SK-N-SH (cell line): ENCODE data around the gene HIPK2. TPM values are rescaled to one million over a fixed set of nuclear protein-coding genes. Genes with fewer than 3 reads are reported as not detected.

Experiments
- CTCF ChIA-PET: fragments of 300-600, 350-600 bp; formaldehyde crosslinking; extraction: SDS; loops from one replicate; lab custom pipeline; 2021; lab: Yijun Ruan, JAX
- POLR2A ChIA-PET: fragments of 350-600 bp; sonication (Branson Sonifier 250); formaldehyde crosslinking; extraction: SDS; loops from one replicate; lab custom pipeline; 2020; ENCODE audit warnings: antibody characterized with exemption, inconsistent platforms; lab: Yijun Ruan, JAX
- DNase-seq: peaks from one replicate; pipeline ENCODE4 v3.0.0; 2012
- H2AFZ ChIP-seq: fragments of 200-600 bp; sonication (generic); 2 replicates; pipeline ENCODE4 v1.8.1; 2016; ENCODE audit warnings: antibody characterized with exemption, mild to moderate bottlenecking, low read depth
- H3F3A ChIP-seq: fragments of 200-600 bp; sonication (generic); replicated peaks from 2 replicates; pipeline ENCODE3; 2016; ENCODE audit warnings: antibody characterized with exemption, mild to moderate bottlenecking; ENCODE audit not compliant: insufficient read depth
- H3K27ac ChIP-seq, 2 experiments: fragments of 200-500 bp in 1 of 2; fragments of 200-600 bp in 1 of 2; sonication (Bioruptor generic) in 1 of 2; sonication (generic), shearing (Covaris generic) in 1 of 2; 2 replicates each; pipeline versions ENCODE4 v1.5.1 to v1.6.1; 2014 to 2016; ENCODE audit warnings: low read depth in 2 of 2, inconsistent platforms in 1 of 2, low read length in 1 of 2, mild to moderate bottlenecking in 1 of 2, mixed read lengths in 1 of 2
- H3K27me3 ChIP-seq: fragments of 200-600 bp; sonication (generic), shearing (Covaris generic); 2 replicates; pipeline ENCODE4 v1.6.1; 2016; ENCODE audit warnings: mixed run types; ENCODE audit not compliant: insufficient read depth
- H3K36me3 ChIP-seq, 2 experiments: fragments of 200-500 bp in 1 of 2; fragments of 200-600 bp in 1 of 2; sonication (Bioruptor generic) in 1 of 2; sonication (generic) in 1 of 2; replicated peaks in 1 of 2; 2 replicates each; pipeline versions ENCODE3 to v1.5.1; 2014 to 2016; ENCODE audit warnings: low read length in 1 of 2, mild to moderate bottlenecking in 1 of 2; ENCODE audit not compliant: insufficient read depth in 2 of 2, control insufficient read depth in 1 of 2
- H3K4me1 ChIP-seq, 2 experiments: fragments of 200-500 bp in 1 of 2; fragments of 200-600 bp in 1 of 2; sonication (Bioruptor generic) in 1 of 2; sonication (generic), shearing (Covaris generic) in 1 of 2; 2 replicates each; pipeline versions ENCODE4 v1.5.1 to v1.6.1; 2014 to 2016; ENCODE audit warnings: low read depth in 1 of 2, low read length in 1 of 2, mixed run types in 1 of 2; ENCODE audit not compliant: insufficient read depth in 2 of 2, control insufficient read depth in 1 of 2
- H3K4me2 ChIP-seq: fragments of 200-600 bp; sonication (generic), shearing (Covaris generic); 2 replicates; pipeline ENCODE4 v1.6.1; 2017; ENCODE audit warnings: mixed run types
- H3K4me3 ChIP-seq, 2 experiments: fragments of 200-500 bp in 1 of 2; fragments of 200-600 bp in 1 of 2; sonication (Bioruptor generic) in 1 of 2; sonication (generic), shearing (Covaris generic) in 1 of 2; 2 replicates each; pipeline versions ENCODE4 v1.5.1 to v1.8.1; 2014 to 2016; ENCODE audit warnings: low read depth in 2 of 2, inconsistent platforms in 1 of 2, low read length in 1 of 2, mild to moderate bottlenecking in 1 of 2, mixed read lengths in 1 of 2, moderate library complexity in 1 of 2
- H3K79me2 ChIP-seq: fragments of 200-600 bp; sonication (generic); 2 replicates; pipeline ENCODE4 v1.8.1; 2017; ENCODE audit warnings: mild to moderate bottlenecking; ENCODE audit not compliant: insufficient read depth
- H3K9ac ChIP-seq: fragments of 200-600 bp; sonication (generic); 2 replicates; pipeline ENCODE4 v1.6.1; 2017; ENCODE audit warnings: mixed run types
- H3K9me2 ChIP-seq: fragments of 200-600 bp; sonication (generic); 2 replicates; pipeline ENCODE4 v1.6.1; 2017; ENCODE audit warnings: mixed run types
- H3K9me3 ChIP-seq: fragments of 200-600 bp; sonication (generic); 2 replicates; pipeline ENCODE4 v1.6.1; 2017; ENCODE audit warnings: mixed run types, mild to moderate bottlenecking, moderate library complexity
- H4K20me1 ChIP-seq: fragments of 200-600 bp; sonication (generic); 2 replicates; pipeline ENCODE4 v1.6.1; 2017; ENCODE audit warnings: mild to moderate bottlenecking, mixed run types; ENCODE audit not compliant: insufficient read depth
- CHD2 ChIP-seq: fragments of 150-350 bp; IDR thresholded peaks from 2 replicates; pipeline ENCODE4 v1.6.1; 2018; ENCODE audit warnings: low read length; ENCODE audit not compliant: partially characterized antibody
- CTCF ChIP-seq: fragments of 200-600 bp; sonication (generic); IDR thresholded peaks from 2 replicates; pipeline ENCODE4 v1.6.1; 2017; ENCODE audit warnings: antibody characterized with exemption, mild to moderate bottlenecking, moderate library complexity
- FOXM1 ChIP-seq: IDR thresholded peaks from 2 replicates; pipeline ENCODE4 v1.4.0; 2012; ENCODE audit warnings: low read depth, mild to moderate bottlenecking
- GABPA ChIP-seq: IDR thresholded peaks from 2 replicates; pipeline ENCODE4 v1.4.0; 2012; ENCODE audit warnings: low read depth, mild to moderate bottlenecking
- NFIC ChIP-seq: IDR thresholded peaks from 2 replicates; pipeline ENCODE4 v1.4.0; 2012; ENCODE audit warnings: borderline replicate concordance
- NRF1 ChIP-seq: IDR thresholded peaks from 2 replicates; pipeline ENCODE4 v1.6.1; 2012; ENCODE audit warnings: low read depth, mild to moderate bottlenecking, low read length
- PBX3 ChIP-seq: IDR thresholded peaks from 2 replicates; pipeline ENCODE4; 2012
- POLR2AphosphoS5 ChIP-seq: IDR thresholded peaks from 2 replicates; pipeline ENCODE4 v1.6.1; 2012; ENCODE audit warnings: low read depth, low read length
- RAD21 ChIP-seq: IDR thresholded peaks from 2 replicates; pipeline ENCODE4 v1.6.1; 2012; ENCODE audit warnings: mild to moderate bottlenecking, low read length
- RCOR1 ChIP-seq: fragments of 150-350 bp; IDR thresholded peaks from 2 replicates; pipeline ENCODE4 v1.6.1; 2017; ENCODE audit warnings: antibody characterized with exemption, low read length
- RXRA ChIP-seq: IDR thresholded peaks from 2 replicates; pipeline ENCODE4 v1.4.0; 2012; ENCODE audit warnings: low read depth, mild to moderate bottlenecking, borderline replicate concordance
- SIN3A ChIP-seq: IDR thresholded peaks from 2 replicates; pipeline ENCODE4 v1.6.1; 2012; ENCODE audit warnings: low read depth, mild to moderate bottlenecking, low read length, moderate library complexity, borderline replicate concordance
- SMC3 ChIP-seq: IDR thresholded peaks from 2 replicates; pipeline ENCODE4 v1.6.1; 2012; ENCODE audit warnings: low read depth, low read length, improper control_type of control experiment
- USF1 ChIP-seq: IDR thresholded peaks from 2 replicates; pipeline ENCODE4 v1.4.0; 2012; ENCODE audit warnings: low read depth, borderline replicate concordance
- YY1 ChIP-seq: IDR thresholded peaks from 2 replicates; pipeline ENCODE4 v1.4.0; 2012; ENCODE audit warnings: low read depth, mild to moderate bottlenecking
- ZBTB33 ChIP-seq: IDR thresholded peaks from 2 replicates; pipeline ENCODE4 v1.4.0; 2012; ENCODE audit warnings: low read depth, borderline replicate concordance
- WGBS: methylation state at CpG from one replicate; pipeline ENCODE4 v1.1.6; 2017; ENCODE audit warnings: low lambda C conversion rate; 5-methylcytosine and 5-hydroxymethylcytosine counted together
- polyA plus RNA-seq, 3 experiments: library from polyadenylated mRNA; depleted of rRNA; stranded (reverse); fragments of >200 nt; gene quantifications; 2 replicates each; pipeline ENCODE4 v1.2.3, GENCODE V29; 2012

The HIPK2 gene
- polyA plus RNA-seq, 1 of the 3 experiments (the other 2 are of a cell fraction), result 14.2 TPM

- no peak for DNase-seq
- WGBS, result 94% methylated on average over 12 of the region's 12 CpGs
- Histone ChIP-seq H3K9ac (no peak overlapping the region), H3F3A (peaks cover 5% of the 10 kb centered on the region), H3K4me1 (no peaks in the 10 kb centered on the region), H3K9me2 (no peaks in the 10 kb centered on the region), H3K4me3 (no peak overlapping the region), H4K20me1 (no peaks in the 10 kb centered on the region), H3K27me3 (no peaks in the 10 kb centered on the region), H3K9me3 (no peaks in the 10 kb centered on the region), H3K36me3 (peaks cover 11 to 24% of the 10 kb centered on the region in 2 experiments), H3K79me2 (no peaks in the 10 kb centered on the region), H3K27ac (no peak overlapping the region)
- POLR2A ChIA-PET, result no interaction called here
- CTCF ChIA-PET, result interaction anchor here (0.9 kb wide), 1 partner anchor 63 kb away, joined by 4 read pairs; no protein-coding TSS in a partner anchor
- TF ChIP-seq PBX3 (no peak), YY1 (no peak), POLR2AphosphoS5 (no peak), CTCF (no peak), GABPA (no peak), RAD21 (no peak), CHD2 (no peak), RXRA (no peak), ZBTB33 (no peak), FOXM1 (no peak), USF1 (no peak), RCOR1 (no peak)
- TF ChIP-seq, all 33 proteins: peak for 0
- Histone ChIP-seq H2AFZ (no peak overlapping the region), H3K4me2 (no peak overlapping the region)
Measured at GRCh38 chr7:139562491-139562890, 215.3 kb downstream of the HIPK2 start.

GRCh38 chr7:139560678-139561077 is 217.1 kb downstream of the HIPK2 start:
- Histone ChIP-seq H3K9me2 (no peaks in the 10 kb centered on the region), H3K27me3 (no peaks in the 10 kb centered on the region)
- ChIA-PET POLR2A (no interaction called here), CTCF (interaction anchor here (1.1 to 1.6 kb wide), 3 partner anchors 25 to 442 kb away, joined by 3 to 4 read pairs (median 3); no protein-coding TSS in a partner anchor)
- TF ChIP-seq SIN3A (no peak), NFIC (peak; percentile 25; the same call in 1 of the 2 replicates), NRF1 (no peak), SMC3 (no peak)
- TF ChIP-seq, all 33 proteins: peak for 1
- no peaks in the 10 kb centered on the region for H3K4me1 ChIP-seq
- H3K36me3 ChIP-seq, result peaks cover 7 to 16% of the 10 kb centered on the region in 2 experiments
- H3F3A ChIP-seq, result peaks cover 4% of the 10 kb centered on the region
- H3K9ac ChIP-seq, result no peak overlapping the region
- H3K4me3 ChIP-seq, result no peak overlapping the region
- no peaks in the 10 kb centered on the region for H3K9me3 ChIP-seq
- H3K79me2 ChIP-seq, result no peaks in the 10 kb centered on the region
- no peaks in the 10 kb centered on the region for H4K20me1 ChIP-seq
- DNase-seq, result peak; percentile 55
- no peak overlapping the region for H3K4me2 ChIP-seq
- 79% methylated on average over 11 of the region's 11 CpGs for WGBS
- H2AFZ ChIP-seq, result no peak overlapping the region
- no peak overlapping the region for H3K27ac ChIP-seq
